Measurements from ENCODE around the gene BCL11B.
"Not testable (repeated sequence)": the region's sequence is repeated elsewhere in the genome, so short reads cannot be mapped to it uniquely, and the experiment has no call there.

Gene BCL11B

GRCh38 chr14:99236386-99237138 lies 35.4 kb downstream of the BCL11B start:
- DNase-seq: no peak

GRCh38 chr14:99235582-99236320 lies 36.2 kb downstream of the BCL11B start:
- DNase-seq: no peak

- peak; percentile 89 for DNase-seq
These were observed 36.9 kb downstream of the BCL11B start for GRCh38 chr14:99234961-99235571.

GRCh38 chr14:99234355-99234754 lies 37.6 kb downstream of the BCL11B start:
- no peak for DNase-seq

GRCh38 chr14:99233222-99234035 lies 38.6 kb downstream of the BCL11B start:
- DNase-seq: no peak

- no peak for DNase-seq
These were observed 39.2 kb downstream of the BCL11B start for GRCh38 chr14:99232714-99233214.

- peak; percentile 92 for DNase-seq
These were observed 39.9 kb downstream of the BCL11B start for GRCh38 chr14:99231850-99232713.

GRCh38 chr14:99231161-99231849 lies 40.7 kb downstream of the BCL11B start:
- DNase-seq: no peak

GRCh38 chr14:99230208-99231151 lies 41.5 kb downstream of the BCL11B start:
- DNase-seq: peak; percentile 69

- DNase-seq: peak; percentile 60
These were observed 42.3 kb downstream of the BCL11B start for GRCh38 chr14:99229654-99230207.

GRCh38 chr14:99228760-99229159 lies 43.2 kb downstream of the BCL11B start:
- DNase-seq: not testable (repeated sequence)

- no peak for DNase-seq
These were observed 45.3 kb downstream of the BCL11B start for GRCh38 chr14:99226687-99227086.

- DNase-seq: peak; percentile 67
These were observed 46.4 kb downstream of the BCL11B start for GRCh38 chr14:99225436-99226203.

GRCh38 chr14:99224948-99225347 lies 47.0 kb downstream of the BCL11B start:
- DNase-seq: no peak

GRCh38 chr14:99224116-99224910 lies 47.7 kb downstream of the BCL11B start:
- DNase-seq: no peak

- DNase-seq: no peak
These were observed 50.6 kb downstream of the BCL11B start for GRCh38 chr14:99221445-99221844.

- no peak for DNase-seq
These were observed 54.7 kb downstream of the BCL11B start for GRCh38 chr14:99217066-99217955.
